Activated CD4-positive, alpha-beta memory T cell treated with anti-CD3 and anti-CD28 coated beads, Interleukin-2, amount 10 ng/mL, durations not matched to agents 7 days and 5 days (primary cell): ENCODE measurements around the gene KCNK17. TPM values are rescaled to one million over a fixed set of nuclear protein-coding genes. Genes with fewer than 3 reads are reported as not detected.

ENCODE experiments used
- total RNA-seq, 2 experiments: library from RNA; stranded (reverse); gene quantifications; one replicate each; pipeline ENCODE4 v1.2.3, GENCODE V29; 2021

KCNK17 gene
- total RNA-seq, 2 experiments from 2014 or later, result not detected

Other genes starting within 250 kb of the KCNK17 start
- gene SAYSD1, start 199.2 kb downstream of the KCNK17 start, total RNA-seq, result 10 to 100 TPM; 10.4 to 11.0 TPM
- 1 to 10 TPM; 8.6 to 9.2 TPM for gene KCNK5, start 84.9 kb downstream of the KCNK17 start, total RNA-seq
- gene KCNK16, start 8.3 kb upstream of the KCNK17 start, total RNA-seq, result not detected